HG03064 (cell line): Measurements from ENCODE around the gene ADAM17.

ENCODE experiments used
- ATAC-seq: cut with Tn5 transposase; IDR thresholded peaks from one replicate; pipeline ENCODE4 v1.9.1; 2021; ENCODE audit warnings: low read depth; ENCODE audit not compliant: unreplicated experiment

Gene ADAM17

GRCh38 chr2:9474361-9475057 is 81.1 kb downstream of the ADAM17 start, which contains the start of gene IAH1:
TSS of gene IAH1 (plus strand) at chr2:9474551. CDS start at chr2:9474567, 16 bp downstream.
- peak; percentile 75 for ATAC-seq

DNA sequence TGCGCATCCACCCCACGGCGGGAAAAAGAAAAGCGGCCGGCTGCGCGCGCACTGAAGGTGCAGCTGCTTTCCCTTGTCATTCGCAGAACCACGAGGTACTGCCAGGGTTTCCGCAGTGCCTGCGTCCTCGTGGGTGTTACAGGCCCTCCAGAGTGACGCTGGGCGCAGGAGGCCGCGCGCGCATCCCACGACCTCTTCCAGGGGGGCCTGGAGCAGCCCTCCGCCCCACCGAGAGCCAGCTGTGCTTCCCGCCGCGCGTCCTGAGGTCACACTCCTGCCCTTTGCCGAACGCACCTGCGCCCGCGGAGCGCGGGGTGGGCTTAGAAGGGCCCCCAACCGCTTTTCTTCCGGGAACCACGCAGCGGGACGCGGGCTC is 81.7 kb downstream of the ADAM17 start:
- ATAC-seq: peak; percentile 25

DNA sequence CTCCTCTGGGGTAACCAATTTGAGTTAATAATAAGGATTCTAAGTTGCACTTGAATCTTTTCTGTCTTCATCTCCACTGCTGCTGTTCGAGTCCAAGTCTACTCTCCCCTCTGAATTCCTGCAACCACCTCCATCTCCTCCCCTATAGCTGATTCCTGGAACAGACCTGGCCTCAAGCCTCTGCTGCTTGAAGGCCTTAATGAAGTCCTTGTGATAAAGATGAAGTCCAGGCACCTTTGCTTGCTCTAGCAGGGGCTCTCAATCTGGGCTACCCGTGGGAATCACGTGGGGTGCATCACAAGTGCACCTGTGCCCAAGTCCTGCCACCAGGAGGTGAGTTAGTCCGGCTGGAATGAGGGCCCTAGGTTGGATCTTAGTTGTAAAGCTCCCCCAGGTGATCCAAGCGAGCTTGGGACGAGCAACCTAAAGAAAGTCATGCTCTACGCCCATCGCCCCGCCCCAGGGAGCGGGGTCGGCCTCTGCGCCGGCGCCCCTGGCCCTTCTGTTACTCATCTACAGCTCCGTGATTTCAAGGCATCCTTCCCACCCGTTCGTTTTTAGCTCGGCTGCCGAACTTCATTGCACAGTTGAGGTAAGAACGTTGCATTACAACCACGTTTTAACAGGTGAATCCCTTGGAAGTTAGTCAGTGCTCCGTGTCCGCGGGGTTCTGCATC is 82.2 kb downstream of the ADAM17 start:
- ATAC-seq: no peak

DNA sequence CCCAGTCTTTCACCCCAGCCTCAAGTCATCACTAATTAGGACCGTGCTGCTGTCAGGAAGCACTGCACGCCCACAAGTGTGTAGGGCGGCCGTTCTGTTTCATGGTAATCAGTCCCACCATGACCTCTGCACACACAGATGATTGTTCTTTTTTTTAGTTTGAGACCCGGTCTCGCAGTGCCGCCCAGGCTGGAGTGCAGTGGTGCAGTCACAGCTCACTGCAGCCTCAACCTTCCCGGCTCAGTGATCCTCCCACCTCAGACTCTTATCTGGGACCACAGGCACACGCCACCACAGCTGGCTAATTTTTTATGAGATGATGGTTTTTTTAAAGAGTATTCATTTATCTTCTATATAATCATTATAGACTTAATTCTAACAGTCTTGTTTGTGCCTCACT is 83.1 kb downstream of the ADAM17 start:
- no peak for ATAC-seq

DNA sequence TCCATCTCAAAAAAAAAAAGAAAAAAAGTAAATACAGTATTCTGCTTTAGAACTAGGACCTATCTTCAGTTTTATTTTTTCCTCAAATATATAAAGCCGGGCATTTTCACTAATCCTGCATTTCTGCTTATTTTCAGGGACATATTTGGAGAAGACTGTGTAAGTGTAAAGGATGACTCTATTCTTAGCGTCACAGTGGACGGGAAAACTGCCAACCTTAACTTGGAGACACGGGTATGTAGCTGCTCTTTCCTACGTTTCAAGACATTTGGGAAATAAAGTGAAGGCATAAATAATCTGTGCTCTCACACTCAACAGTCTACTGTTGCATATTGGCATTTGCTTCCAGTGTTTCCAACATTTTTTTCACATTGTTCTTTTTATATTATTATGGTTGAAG is 84.4 kb downstream of the ADAM17 start:
- ATAC-seq: no peak

- ATAC-seq: no peak
Measured at GRCh38 chr2:9467687-9468086, 87.9 kb downstream of the ADAM17 start.

- no peak for ATAC-seq
Measured at GRCh38 chr2:9466147-9466683, 89.4 kb downstream of the ADAM17 start.

- no peak for ATAC-seq
Measured at GRCh38 chr2:9465170-9465569, 90.5 kb downstream of the ADAM17 start.

DNA sequence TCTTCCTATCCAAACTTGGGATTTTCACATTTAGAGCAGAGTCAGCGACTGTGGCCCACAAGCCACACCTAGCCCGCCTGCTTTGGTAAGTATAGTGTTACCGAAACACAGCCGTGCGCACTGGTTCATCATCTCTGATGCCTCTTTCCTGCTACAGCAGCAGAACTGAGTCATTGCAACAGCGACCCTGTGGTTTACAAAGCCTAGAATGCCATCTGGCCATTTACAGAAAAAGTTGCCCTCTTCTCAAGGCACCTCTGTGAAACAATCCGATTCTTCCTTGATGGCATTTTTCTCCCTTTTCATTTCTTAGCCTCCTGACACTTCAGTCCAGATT is 92.0 kb downstream of the ADAM17 start:
- no peak for ATAC-seq

DNA sequence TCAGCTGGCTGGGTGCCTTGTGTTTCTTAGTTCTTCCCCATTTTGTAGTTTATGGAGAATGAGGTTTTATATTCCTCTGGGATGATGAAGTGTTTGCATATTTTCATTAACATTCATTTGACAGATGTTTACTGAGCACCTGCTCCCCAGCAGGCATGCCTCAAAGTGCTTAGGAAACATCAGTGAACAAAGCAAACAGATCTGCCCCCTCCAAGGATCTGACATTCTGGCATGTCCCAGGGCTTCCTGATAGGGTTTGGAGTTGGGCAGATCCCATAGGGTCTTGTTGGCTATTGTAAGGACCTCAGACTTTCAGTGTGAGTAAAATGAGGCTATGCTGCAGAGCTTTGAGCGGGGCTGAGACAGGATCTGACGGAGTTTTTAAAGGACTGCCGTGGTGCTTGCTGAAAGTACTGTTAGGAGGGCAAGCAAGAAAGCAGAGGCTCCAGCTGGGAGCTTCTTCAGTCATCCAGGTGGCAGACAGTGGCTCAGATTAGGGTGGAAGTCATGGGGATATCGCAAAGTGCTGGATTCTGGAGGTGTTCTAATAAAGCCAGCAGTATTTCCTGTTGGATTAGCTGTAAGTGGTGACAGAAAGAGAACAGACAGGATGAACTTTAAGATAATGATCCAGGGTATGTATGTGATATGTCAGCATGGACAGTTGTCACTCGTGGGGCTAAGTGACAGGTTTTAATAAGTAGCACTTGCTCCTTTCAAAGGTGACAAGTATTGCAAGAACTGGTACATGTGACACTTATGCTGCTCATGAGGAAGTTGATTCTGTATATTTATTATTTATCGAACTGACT is 92.5 kb downstream of the ADAM17 start:
- ATAC-seq: no peak

- no peak for ATAC-seq
Measured at GRCh38 chr2:9462313-9462712, 93.3 kb downstream of the ADAM17 start.

DNA sequence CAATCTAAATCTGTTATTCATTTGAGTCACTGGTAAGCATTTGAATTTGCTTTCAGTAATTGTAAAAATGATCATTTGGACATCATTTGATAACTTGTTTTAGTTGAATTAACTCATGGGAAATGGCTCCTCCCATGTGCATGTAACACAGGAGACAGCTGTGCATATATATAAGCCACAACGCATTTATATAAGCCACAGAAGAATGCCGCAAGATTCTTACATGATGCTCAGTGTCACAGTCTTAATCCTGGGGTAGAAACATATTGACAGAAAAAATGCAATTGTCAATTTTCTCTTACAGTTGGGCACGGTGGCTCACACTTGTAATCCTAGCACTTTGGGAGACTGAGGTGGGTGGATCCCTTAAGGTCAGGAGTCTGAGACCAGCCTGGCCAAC is 94.6 kb downstream of the ADAM17 start:
- no peak for ATAC-seq

GRCh38 chr2:9460441-9461017 is 95.1 kb downstream of the ADAM17 start:
- ATAC-seq: no peak

- no peak for ATAC-seq
Measured at GRCh38 chr2:9451231-9451630, 104.4 kb downstream of the ADAM17 start.

GRCh38 chr2:9445089-9445488 is 110.5 kb downstream of the ADAM17 start:
- ATAC-seq: no peak

DNA sequence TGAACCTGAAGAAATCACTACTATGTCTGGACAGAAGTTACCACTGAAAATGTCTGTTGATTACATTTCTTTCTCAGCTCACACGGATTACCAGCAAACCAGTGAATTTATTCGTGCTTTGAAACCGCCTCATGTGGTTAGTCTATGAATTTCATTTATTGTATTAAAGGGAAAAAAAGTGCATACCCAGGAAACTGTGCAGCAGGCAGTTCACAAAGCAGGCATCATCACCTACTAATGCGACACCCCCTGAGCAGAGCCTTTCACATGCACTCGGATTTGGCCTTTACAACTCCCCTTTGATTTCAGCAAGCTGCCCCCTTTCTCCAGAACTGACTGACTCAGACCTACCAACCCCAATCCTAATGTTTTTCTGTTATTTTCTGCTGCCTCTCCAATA is 112.1 kb downstream of the ADAM17 start:
- no peak for ATAC-seq

DNA sequence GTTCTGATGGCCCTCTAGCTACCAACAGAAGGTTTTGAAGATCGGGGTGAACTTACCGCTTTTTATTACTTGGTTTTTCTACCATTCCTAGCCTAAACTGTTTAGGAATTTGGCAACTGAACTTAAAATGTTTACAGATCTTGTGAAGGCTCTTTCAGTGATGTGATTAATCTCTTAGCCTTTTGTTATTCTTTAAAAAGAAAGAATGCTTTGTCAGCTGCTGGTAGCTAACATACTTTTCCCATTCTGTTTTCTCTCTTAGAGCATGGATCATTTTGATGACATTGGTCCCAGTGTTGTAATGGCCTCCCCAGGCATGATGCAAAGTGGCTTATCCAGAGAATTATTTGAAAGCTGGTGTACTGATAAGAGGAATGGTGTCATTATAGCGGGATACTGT is 114.1 kb downstream of the ADAM17 start:
- no peak for ATAC-seq

DNA sequence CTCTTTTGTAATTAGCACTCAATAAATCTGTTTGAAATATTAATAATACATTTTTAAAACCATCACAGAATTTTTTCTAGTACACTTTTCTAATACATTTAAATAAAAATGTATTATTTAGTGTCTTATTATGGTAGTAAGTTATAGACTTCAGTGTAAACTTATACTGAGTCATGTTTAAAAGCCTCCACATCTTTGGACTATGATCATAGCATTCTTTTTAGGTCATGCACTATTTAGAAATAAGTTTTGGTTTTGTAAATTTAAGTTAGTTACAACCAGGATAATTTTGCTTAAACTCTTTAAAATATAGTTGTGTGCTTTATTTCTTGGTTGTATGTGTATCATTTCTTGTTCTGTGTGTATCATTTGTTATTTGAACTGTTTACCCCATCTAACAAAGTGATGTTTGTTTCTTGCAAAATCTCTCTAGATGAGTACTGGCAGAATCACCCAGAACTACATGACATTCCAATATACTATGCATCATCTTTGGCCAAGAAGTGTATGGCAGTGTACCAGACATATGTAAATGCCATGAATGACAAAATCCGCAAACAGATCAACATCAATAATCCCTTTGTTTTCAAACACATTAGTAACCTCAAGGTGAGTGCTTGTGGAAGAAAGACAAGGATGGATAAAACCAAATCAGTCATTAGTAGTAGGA is 115.4 kb downstream of the ADAM17 start:
- no peak for ATAC-seq

DNA sequence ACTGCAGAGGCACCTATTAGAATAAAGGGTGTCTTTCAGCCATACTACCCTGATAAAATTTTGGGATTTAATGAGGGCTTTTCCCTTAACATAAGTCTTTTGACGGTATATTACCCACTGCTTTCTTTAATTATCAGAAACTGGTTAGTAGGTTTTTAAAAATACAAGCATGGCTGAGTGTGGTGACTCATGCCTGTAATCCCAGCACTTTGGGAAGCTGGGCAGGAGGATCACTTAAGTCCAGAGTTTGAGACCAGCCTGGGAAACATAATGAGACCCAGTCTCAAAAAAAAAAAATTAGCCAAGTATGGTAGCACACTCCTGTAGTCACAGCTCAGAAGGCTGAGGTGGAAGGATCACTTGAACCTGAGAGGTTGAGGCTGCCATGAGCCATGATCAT is 116.1 kb downstream of the ADAM17 start:
- no peak for ATAC-seq
